GM10248 (cell line): ENCODE results near the gene TMEM128.
"Not testable (repeated sequence)": the region's sequence is repeated elsewhere in the genome, so short reads cannot be mapped to it uniquely, and the experiment has no call there.

Experiments
- CTCF ChIA-PET: fragments of 300-600 bp; sonication (Branson Sonifier 250); formaldehyde crosslinking; extraction: SDS; loops from one replicate; lab custom pipeline; 2021; ENCODE audit warnings: antibody characterized with exemption; lab: Yijun Ruan, JAX
- POLR2A ChIA-PET: fragments of 350-650 bp; sonication (Branson Sonifier 250); formaldehyde crosslinking; extraction: SDS; loops from one replicate; lab custom pipeline; 2020; ENCODE audit warnings: antibody characterized with exemption; lab: Yijun Ruan, JAX
- DNase-seq: peaks from one replicate; pipeline ENCODE4 v3.0.0; 2012; ENCODE audit errors: extremely low spot score
- CTCF ChIP-seq: IDR thresholded peaks from 2 replicates; pipeline ENCODE4 v1.5.1; 2012; ENCODE audit warnings: mild to moderate bottlenecking, low read depth; ENCODE audit errors: extremely low read depth, missing control alignments, control extremely low read depth

TMEM128 gene

DNA sequence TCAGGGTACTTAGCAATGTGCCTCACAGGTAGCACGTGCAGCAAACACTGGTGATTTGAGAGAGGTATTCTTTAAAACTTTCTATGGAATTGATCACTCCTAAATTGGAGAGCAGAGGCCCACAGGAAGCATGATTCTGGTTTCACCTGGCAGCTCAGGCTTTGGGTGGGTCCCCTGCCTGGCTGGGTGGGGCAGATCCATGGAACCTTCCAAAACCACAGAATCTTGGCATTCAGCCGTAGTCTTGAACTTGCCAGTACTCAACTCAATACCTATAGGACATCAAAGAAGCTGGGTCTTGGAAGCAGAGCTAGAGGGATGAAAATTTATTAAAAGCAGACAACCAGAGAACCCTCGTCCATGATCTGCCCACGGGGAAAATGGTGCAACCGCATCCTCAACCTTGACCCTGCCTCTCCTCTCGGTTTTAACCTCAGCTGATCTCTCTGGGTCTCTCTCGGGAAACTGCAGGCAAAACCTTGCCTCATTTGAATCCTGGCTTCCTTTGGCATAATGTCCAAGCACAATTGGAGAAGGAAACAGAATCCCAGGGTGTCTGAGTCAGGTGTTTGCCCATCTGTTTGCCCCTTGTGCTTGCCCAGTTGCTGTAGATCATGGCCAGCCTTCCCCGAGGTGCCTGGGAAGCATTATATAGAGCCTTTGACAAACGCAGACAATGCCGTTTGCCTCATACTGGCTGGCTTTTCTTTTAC, 44.2 kb downstream of the TMEM128 start:
- ChIA-PET POLR2A (no interaction called here), CTCF (interaction anchor here (1.2 kb wide), 1 partner anchor 21 kb away, joined by 4 read pairs; no protein-coding TSS in a partner anchor)
- no peak for TF ChIP-seq CTCF
- DNase-seq = no peak

- ChIA-PET CTCF (no interaction called here), POLR2A (no interaction called here)
- no peak for TF ChIP-seq CTCF
These were observed 45.5 kb downstream of the TMEM128 start for GRCh38 chr4:4202510-4202909.

DNA sequence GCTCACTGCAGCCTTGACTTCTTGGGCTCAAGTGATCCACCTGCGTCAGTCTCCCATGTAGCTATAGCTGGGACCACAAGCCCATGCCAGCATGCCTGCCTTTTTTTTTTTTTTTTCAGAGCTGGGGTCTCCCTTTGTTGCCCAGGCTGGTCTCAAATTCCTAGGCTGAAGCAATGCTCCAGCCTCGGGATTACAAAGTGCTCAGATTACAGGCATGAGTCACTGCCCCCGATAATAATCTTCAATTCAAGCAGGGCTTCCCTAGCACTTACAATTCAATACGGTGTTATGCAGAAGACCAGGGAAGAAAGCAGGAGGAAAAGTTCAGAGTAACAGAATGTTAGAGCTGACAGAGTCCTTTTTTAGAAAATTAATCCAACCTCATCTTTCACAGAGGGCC, 47.4 kb downstream of the TMEM128 start:
- POLR2A ChIA-PET = no interaction called here
- DNase-seq = no peak
- CTCF ChIA-PET = no interaction called here
- TF ChIP-seq CTCF = no peak

More at GRCh38 chr4:4202510-4202909, 45.5 kb downstream of the TMEM128 start:
- no peak for DNase-seq

- ChIA-PET POLR2A (no interaction called here), CTCF (no interaction called here)
These were observed 52.7 kb downstream of the TMEM128 start for GRCh38 chr4:4195354-4195753.

DNA sequence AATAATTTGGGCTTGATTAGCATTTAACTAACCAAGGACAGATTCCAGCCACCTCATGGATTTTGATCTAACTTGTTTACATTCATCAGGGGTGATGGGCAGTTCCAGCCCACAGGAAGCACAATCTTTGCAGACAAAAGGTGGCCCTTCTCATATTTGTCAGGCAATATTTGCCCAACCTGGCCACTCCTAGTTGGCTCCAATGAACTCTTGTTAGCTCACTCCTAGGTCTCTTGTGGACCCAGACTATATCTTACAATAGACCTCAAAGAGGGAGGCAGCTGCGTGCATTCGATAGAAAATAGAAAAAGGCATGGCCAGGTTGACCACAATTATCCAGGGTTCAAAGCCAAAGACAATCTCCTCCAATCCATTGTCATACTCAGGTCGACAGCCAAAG, 59.5 kb downstream of the TMEM128 start:
- CTCF ChIA-PET, POLR2A ChIA-PET, DNase-seq: not testable (repeated sequence)

More at GRCh38 chr4:4195354-4195753, 52.7 kb downstream of the TMEM128 start:
- no peak for TF ChIP-seq CTCF
- DNase-seq = no peak
